LHCN-M2 (cell line): Measurements from ENCODE around the gene LMOD1. TPM values are rescaled to one million over a fixed set of nuclear protein-coding genes. Genes with fewer than 3 reads are reported as not detected.

Experiments used
- DNase-seq: peaks from one replicate; pipeline ENCODE4 v3.0.0-alpha.2; 2012; ENCODE audit warnings: low read depth
- total RNA-seq: library from RNA; depleted of rRNA; stranded (reverse); fragments of >200 nt; gene quantifications from 2 replicates; pipeline ENCODE4 v1.2.3, GENCODE V29; 2014

Gene LMOD1
- total RNA-seq, 1 experiment from 2014 or later, result 0.29 TPM

GRCh38 chr1:201893431-201893830 lies 52.9 kb downstream of the LMOD1 start:
- no peak for DNase-seq

DNA sequence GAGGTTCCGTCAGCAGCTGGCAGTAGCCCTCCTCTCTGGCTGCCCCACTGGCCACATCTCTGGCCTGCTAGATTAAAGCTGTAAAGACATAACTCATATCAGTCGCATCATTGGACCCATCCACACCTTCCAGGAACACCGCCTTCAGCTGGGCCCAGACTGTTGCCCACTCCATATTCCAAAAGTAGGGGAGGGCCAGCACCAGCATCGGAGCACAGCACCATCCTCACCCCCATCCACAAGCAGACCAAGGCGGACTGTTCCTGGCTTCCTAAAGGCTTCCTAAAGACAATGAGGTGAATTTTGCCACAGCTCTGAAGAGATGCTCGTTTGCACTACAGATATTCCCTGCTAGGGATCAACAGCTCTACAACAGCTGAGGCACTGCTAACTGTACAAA lies 54.1 kb downstream of the LMOD1 start:
- DNase-seq, result no peak

DNA sequence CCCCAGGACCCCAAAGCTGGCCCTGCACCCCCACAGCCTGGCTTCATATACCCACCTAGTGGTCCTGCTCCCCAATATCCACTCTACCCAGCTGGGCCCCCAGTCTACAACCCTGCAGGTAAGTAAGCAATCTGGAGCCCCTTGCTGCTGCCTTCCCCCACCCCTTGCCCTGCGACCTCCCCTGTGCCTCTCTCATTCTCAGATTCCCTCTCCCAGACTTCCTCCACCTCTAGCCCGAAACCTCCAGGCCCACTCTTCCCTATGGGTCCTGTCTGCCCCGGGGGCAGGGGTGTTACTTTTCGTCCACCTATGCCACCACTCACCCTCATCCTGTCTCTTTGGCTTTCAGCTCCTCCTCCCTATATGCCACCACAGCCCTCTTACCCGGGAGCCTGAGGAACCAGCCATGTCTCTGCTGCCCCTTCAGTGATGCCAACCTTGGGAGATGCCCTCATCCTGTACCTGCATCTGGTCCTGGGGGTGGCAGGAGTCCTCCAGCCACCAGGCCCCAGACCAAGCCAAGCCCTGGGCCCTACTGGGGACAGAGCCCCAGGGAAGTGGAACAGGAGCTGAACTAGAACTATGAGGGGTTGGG lies 54.8 kb downstream of the LMOD1 start:
- DNase-seq, result no peak

- no peak for DNase-seq
Measured at GRCh38 chr1:201890806-201891450, 55.4 kb downstream of the LMOD1 start.

- no peak for DNase-seq
Measured at GRCh38 chr1:201890223-201890622, 56.1 kb downstream of the LMOD1 start.

DNA sequence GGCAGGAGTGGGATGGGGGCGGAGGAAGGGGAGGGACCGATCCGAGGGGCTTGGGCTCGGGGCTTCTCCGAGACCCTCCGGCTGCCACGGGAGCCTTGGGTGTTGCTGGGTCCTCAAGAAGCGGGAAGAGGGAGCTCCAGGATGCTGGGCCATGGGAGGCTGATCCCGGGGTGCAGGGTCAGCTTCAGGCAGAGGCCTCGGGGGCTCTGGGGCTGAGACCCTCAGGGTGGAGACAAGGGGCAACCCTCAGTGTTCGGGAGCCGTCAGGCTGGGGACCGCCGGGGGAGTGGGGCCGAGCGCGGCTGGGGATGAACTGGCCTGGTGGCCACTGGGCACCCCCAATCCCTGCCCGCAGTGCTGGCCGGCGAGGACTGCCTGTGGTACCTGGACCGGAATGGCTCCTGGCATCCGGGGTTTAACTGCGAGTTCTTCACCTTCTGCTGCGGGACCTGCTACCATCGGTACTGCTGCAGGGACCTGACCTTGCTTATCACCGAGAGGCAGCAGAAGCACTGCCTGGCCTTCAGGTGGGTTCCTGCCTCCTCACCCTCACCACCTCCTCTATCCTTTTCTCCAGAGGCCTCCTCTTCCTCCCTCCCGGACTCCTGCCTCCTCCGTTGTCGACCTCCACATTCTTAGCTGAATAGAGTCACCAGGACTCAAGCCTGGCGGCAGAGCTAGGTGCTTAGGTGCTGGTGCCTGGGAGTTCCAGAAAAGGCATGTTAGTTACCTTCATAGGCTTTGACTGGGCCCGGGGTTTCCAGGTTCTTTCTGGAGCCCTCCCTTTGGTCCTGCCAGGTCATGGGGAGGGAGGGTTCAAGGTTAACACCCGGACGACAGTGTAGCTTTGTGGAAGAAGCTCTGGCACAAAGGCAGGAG lies 57.0 kb downstream of the LMOD1 start:
- no peak for DNase-seq

- peak; percentile 87 for DNase-seq
Measured at GRCh38 chr1:201888282-201889089, 57.9 kb downstream of the LMOD1 start, which contains the start of gene SHISA4. TSS of gene SHISA4 (plus strand) at chr1:201888898. CDS start at chr1:201888995, 97 bp downstream.

DNA sequence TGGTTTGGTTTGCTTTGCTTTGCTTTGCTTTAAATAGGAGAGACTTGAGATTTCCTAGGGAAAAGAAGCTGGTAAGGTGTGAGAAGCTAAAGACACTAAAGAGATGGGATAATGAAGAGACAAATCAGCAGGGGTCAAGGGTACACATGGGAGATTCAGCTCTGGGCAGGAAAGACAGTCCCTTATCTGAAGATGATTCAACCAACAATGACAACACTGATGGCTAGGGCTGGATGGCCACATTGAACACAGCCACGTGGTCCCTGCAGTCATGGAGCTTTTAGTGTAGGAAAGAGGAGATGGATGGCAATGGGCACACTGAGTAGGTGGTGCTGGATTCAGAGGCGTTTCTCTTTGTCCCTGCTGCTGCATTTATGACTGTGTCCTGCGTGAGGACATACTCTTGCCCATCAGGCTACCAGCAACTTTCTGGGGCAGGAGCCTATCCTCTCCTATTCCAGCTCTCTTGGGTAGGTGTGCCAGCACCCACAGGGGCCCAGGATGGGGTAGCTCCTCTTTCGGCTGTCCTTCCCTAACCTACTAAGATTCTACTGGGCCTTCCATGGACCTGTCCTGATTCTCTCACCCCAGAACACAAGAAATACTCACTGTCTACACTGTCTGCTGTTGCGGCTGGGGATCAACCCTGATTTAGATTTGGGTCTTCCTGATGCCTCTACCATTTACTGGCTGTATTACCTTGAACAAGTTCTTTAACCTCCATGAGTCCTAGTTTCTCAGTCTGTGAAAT lies 59.1 kb downstream of the LMOD1 start:
- DNase-seq, result no peak

- no peak for DNase-seq
Measured at GRCh38 chr1:201886103-201886885, 60.1 kb downstream of the LMOD1 start.

DNA sequence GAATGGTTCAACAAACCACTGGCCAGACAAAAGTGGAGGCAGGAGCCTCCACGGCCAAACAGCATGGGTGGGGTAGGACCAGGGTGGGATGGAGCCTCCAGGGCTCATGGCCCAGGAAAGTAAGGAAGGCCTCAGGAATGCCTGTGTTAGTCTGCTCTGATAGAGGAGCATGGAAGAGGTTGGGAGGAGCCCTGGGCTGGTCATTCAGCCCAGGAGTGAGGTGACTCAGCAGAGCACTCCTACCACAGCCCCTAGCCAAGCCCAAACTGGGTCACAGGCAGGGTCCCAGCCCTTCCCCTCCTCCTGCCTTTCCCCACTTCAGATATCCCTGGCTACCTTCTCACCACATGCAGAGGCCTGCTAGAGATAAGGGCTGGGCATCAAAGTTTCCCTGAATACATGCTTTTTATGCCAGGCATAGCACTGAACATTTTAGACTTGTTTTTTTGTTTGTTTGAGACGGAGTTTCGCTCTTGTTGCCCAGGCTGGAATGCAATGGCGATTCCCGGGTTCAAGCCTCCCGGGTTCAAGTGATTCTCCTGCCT lies 60.7 kb downstream of the LMOD1 start:
- DNase-seq, result no peak

DNA sequence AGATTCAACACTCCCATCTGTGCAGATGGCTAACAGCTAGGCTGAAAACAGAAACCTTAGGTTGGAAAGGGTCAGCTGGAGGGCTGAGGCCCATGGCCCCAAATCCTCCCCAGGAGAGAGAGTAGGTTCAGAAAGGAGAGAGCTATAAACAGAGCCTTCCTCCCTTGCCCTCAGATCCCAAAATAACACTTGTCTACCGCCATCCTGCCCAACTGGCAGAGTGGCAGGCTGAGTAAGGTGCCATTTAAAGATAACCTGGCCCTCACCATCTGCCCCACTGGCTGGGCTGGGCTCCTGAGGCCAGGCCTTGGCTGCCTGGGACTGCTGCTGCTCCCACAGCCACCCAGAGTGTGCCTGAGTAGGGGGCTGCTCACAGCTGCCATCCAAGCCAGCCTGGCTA lies 61.9 kb downstream of the LMOD1 start:
- no peak for DNase-seq

- DNase-seq, result peak; percentile 64
Measured at GRCh38 chr1:201883786-201884185, 62.6 kb downstream of the LMOD1 start.

DNA sequence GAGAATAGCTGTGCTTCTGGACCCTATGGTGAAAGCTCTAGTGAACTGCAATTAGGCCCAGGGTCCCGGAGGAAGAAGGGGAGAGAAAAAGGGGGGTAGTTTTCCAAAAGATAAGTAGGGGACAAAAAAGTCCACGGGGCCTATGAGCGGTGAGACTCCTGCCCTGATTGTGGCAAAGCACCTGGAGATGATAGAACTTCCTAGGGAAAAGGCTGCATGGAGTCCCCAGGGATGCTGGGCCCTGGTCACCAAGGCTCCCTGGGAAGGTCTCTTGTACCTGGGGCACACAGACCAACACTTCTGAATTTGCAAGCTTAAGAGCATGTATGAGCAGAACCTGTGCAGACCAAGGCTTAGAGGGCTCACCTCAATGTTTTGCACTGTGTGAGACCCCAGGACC lies 63.1 kb downstream of the LMOD1 start:
- DNase-seq, result no peak

- peak; percentile 95 for DNase-seq
Measured at GRCh38 chr1:201882665-201883132, 63.6 kb downstream of the LMOD1 start.

DNA sequence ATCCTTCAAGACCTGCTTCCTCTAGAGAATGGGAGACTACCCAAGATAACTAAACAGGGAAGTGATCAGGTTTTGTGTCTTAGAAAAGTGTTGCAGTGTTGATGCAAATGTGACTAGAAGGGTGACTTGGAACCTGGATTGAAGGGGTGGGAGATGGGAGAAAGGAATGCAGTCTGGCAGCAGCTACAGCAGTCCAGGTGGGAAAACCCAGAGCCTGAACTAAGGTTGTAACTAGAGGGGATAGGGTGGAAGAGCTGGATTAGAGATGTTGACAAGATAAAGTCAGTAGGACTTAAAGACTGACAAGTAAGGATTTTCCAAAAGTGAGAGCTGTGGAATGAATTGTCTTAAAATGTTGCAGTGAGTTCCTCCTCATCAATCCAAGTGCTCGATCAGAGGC lies 64.7 kb downstream of the LMOD1 start:
- DNase-seq, result no peak

DNA sequence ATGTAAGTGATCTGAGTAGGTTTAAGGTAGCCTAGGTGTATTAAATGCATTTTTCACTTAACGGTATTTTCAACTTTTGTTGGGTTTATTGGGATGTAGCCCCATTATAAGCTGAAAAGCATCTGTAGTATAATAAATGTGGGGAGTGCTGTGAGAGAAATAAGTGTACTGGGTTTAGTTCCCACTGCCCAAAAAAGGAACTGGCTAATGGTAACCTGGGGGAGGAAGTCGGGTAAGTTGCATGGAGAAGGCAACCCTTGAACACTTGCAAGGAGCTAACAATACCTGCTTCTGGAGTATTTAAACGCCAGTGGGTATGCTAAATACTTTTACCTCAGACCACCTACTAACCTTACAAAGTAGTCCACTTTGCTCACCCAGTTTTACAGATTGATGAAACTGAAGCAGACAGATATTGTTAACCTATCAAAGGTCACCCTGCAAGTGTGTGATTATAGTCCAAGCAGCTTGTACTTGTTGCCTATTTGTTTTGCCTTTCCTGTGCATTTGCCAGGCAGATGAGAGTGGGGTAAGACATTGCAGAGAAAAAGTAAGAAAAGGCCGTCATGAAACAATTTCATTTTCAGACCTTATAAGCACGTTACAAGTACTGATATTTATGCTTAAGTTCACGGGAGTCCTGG lies 65.3 kb downstream of the LMOD1 start:
- DNase-seq, result no peak

- peak; percentile 56 for DNase-seq
Measured at GRCh38 chr1:201877877-201878401, 68.4 kb downstream of the LMOD1 start.

DNA sequence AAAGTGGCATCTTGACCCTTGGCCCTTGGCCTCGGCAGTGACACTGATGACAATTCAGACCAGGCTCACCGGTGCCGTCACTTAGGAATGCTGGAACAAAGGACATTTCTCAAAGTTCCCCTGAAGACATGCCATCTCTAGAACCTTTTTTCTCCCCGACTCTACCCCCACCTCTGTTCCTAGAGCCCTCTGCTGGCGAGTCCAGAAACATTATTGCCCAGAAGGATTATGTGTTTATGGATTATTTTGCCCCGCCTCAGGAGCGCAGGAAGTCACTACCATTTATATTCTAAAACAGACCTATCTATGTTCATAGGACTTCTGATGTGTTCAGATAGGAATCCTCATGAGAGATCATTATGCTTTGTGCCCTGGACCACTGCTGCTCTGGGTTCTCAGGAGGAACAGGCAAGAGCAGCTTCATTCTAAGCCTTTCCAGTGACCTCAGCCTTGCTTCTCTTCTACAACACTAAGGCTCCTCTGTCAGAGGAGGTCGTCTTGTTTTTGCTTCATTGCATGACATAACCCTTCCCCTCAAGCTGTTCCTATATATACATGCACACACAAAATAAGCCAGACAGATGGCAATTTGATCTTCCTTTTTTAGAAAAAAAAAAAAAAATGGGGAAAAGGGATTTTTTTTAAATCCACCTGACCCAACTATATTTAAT lies 70.1 kb downstream of the LMOD1 start:
- no peak for DNase-seq
